Measurements from ENCODE around the gene DGKA.
A peak's percentile ranks its signal among the peaks of the same experiment; 100 is the strongest.
"Not testable (repeated sequence)": the region's sequence is repeated elsewhere in the genome, so short reads cannot be mapped to it uniquely, and the experiment has no call there.

Gene DGKA

DNA sequence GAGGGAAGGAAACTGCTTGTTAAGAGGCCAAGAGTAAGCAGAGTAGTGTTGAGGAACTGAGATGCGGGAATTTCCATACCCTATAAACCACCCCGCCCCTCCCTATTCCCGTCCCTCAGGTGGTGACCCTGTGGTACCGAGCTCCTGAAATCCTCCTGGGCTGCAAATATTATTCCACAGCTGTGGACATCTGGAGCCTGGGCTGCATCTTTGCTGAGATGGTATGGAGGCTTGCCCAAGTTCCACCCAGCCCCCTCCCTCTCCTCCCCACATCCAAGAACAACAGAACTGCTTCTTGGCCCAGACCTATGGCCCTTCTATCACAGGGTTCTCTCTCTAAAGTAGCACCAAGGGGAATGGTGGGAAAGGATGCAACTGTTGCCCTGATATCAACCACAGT is 38.4 kb downstream of the DGKA start:
- no peak for DNase-seq (ENCODE audit: low spot score)

DNA sequence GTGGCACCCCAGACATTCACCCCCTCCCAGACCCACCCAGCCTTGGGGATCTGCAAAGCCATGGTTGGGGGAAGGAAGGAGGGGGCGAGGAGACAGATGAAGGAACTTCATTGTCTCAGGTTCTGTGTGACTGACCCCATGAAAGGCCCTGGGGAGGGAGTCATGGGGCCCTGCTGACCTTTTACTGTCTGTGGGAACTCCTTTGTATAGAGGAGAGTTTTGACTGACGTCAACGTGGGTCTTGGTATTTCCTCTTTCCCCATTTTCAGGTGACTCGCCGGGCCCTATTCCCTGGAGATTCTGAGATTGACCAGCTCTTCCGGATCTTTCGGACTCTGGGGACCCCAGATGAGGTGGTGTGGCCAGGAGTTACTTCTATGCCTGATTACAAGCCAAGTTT is 39.8 kb downstream of the DGKA start:
- DNase-seq (ENCODE audit: low spot score), result no peak

DNA sequence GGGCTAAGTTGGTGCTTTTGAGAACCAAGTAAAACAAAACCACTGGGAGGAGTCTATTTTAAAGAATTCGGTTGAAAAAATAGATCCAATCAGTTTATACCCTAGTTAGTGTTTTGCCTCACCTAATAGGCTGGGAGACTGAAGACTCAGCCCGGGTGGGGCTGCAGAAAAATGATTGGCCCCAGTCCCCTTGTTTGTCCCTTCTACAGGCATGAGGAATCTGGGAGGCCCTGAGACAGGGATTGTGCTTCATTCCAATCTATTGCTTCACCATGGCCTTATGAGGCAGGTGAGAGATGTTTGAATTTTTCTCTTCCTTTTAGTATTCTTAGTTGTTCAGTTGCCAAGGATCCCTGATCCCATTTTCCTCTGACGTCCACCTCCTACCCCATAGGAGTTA is 41.1 kb downstream of the DGKA start:
- DNase-seq (ENCODE audit: low spot score), result peak; percentile 22

DNA sequence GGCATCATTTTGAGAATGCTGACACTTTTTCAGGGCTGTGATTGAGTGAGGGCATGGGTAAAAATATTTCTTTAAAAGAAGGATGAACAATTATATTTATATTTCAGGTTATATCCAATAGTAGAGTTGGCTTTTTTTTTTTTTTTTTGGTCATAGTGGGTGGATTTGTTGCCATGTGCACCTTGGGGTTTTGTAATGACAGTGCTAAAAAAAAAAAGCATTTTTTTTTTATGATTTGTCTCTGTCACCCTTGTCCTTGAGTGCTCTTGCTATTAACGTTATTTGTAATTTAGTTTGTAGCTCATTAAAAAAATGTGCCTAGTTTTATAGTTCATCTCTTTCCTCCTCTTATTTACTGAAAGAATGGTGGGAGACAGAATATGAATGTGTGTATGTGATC is 41.5 kb downstream of the DGKA start:
- no peak for DNase-seq (ENCODE audit: low spot score)

DNA sequence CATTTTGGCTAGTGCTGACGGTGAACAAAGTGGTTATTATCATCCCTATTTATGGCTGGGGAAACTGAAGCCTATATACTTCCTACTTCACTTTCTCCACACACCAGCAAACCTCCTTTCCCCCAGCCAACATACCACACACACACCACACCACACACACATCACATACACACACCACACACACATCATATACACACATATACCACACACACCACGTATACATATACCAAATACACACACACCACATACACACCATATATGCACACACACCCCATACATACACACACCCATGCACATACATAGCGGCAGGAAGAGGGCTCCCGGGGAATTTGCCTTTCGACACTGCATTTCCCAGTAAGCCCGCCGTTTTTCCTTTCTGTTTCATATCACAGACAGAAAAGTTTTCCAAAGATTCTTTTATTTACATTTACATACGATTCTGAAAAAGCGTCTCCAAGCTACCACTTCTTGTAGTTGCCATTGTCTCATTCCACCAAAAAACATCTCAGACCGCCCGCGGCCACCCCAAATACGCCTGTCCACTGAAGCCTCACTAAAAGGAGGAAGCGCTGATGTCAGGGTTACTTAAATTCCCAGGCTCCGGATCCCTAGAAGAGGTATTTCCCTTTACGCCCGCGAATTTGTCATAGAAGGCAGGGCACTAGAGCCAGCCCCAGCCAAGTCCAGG is 42.1 kb downstream of the DGKA start:
- no peak for DNase-seq (ENCODE audit: low spot score)

DNA sequence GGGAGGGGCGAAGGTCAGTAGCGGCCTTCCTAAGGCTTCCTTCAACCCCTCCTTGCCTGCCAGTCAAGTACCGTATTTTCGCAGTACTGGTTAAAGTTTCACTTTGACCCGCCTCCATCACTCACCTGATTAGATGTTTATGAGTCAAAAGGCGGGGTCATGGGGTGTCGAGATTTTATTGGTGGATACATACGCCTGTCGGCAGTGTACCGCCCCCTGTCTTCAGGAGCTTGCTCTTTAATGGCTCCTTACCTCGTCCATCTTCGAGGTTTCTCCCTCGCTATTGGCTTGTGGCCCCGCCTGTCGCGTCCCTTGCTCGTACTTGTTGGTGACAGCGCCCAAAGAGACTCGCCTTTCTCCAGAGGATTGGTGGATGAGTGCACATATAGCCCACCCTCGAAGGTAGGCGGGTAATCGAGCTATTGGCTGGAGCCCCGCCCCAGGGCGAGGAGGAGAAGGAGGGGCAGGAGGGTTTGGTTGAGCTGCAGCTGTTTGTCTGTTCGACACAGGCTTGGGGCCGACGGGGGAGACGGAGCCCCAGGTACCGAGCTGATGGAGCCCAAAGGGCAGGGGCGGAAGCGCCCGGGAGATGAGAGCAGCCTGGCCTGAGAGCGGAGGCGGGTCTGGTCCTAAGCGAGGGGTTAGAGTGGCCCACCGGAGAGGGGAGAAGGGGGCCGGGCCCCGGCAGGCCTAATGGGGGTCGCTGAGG is 42.8 kb downstream of the DGKA start, which contains the start of gene RAB5B:
RAB5B (plus strand) TSS at position 480 of the 709 bp plus-strand sequence. CDS start 12,883 bp downstream, outside the sequence.
- DNase-seq (ENCODE audit: low spot score), result peak; percentile 100

DNA sequence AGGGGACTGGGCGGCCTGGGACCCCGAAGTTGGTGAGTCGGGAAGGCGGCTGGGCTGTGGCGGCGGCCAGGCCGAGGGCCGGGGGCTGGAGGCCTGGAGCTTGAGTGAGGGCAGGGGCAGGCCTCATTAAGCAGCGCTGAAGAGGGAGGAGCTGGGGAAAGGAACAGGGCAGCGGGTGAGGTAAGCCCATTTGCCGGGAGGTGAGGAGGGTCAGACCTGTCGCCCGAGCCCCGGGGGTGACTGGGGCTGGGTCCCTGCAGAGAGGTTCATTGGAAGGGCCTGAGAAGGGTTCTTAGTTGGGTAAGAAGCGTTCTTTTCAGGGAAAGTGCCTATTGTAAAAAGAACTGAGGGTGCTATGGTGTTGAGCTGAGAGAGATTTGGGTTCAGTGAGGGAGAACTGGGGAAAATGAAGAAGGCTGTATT is 43.4 kb downstream of the DGKA start:
- peak; percentile 34 for DNase-seq (ENCODE audit: low spot score)

DNA sequence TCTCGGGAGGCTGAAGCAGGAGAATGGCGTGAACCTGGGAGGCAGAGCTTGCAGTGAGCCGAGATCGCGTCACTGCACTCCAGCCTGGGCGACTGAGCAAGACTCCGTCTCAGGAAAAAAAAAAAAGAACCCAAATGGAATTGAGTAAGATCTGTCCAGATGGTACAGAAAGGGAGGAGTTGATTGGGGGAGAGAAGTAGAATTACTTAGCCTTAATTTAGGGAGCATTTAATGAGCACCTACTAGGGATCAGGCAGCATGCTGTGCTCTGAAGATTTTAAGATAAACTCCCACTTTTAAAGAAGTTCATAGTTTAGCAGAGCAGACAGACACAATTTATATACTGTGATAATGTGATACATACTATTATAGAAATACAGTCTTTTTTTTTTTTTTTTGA is 47.4 kb downstream of the DGKA start:
- no peak for DNase-seq (ENCODE audit: low spot score)

DNA sequence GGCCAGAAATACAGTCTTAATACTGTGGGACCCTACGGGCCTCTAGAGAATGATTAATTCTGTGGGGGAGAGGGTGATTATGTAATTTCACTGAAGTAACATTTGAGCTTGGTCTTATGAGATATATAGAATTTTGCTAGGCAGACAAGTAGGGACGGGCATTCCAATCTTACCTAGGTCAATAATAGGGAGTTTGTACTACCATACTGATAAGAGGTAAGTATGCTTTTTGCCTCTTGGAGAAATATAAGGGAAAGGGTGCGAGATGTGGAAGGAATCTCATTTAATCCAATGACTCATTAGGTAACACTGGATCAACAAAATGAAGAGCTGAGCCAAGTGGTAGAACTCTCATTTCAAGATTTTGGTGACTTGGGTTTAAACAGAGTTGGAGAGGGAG is 48.1 kb downstream of the DGKA start:
- no peak for DNase-seq (ENCODE audit: low spot score)

DNA sequence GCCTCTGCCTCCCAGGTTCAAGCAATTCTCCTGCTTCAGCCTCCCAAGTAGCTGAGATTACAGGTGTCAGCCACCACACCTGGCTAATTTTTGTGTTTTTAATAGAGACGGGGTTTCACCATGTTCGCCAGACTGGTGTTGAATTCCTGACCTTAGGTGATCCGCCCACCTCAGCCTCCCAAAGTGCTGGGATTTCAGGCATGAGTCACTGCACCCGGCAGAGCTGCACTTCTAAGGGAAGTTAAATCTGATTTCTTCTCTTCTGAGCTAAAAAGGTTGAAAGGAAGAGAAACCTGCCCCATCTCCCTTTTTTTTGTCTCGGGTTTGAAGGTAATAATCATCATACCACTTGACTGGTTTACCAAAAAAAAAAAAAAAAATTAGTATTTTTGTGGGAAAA is 50.9 kb downstream of the DGKA start:
- DNase-seq (ENCODE audit: low spot score), result not testable (repeated sequence)

DNA sequence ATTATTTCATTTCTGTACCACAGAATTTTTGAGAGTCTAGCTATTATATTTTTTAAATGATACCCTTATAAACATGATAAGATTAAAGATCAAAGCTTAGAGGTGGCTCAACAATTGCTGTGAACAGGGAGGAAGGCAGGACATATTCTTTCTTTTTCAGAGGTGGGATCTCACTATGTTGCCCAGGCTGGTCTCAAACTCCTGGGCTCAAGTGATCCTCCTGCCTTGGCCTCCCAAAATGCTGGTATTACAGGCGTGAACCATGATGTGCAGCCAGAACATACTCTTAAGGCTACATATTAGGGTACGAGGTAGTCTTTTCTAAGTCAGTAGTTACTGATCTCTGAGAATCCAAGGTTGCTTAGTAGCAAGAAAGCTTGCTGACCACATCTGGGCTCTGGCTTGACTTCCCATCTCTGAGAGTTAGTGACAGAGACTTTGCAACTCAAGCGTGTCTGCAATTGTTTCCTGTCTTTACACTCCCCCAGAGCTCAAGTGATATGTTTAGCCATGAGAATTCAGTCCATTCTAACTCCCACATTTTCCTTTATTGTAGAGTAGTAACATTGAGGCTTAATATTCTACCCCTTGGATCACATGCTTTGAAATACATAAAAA is 51.5 kb downstream of the DGKA start:
- DNase-seq (ENCODE audit: low spot score), result no peak

DNA sequence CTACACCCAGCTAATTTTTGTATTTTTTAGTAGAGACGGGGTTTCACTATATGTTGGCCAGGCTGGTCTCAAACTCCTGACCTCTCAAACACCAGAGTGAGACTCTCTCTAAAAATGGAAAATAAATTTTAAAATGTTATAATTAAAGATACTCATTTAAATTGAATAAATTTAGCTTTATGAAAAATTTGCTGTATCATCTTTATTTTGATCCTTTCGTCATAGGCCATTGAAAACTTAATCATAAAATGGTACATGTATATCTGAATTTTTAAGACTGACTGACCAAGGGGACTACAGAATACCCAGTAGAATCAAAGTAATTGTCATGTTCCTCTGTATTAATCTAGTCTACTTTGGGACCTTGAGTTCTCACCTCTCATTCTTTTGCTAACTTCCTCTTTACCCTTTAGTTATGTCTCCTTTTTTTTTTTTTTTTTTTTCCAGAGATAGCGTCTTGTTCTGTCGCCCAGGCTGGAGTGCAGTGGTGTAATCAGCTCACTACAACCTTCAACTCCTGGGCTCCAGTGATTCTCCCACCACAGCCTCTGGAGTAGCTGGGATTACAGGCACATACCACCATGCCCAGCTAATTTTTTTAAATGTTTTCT is 52.4 kb downstream of the DGKA start:
- no peak for DNase-seq (ENCODE audit: low spot score)

DNA sequence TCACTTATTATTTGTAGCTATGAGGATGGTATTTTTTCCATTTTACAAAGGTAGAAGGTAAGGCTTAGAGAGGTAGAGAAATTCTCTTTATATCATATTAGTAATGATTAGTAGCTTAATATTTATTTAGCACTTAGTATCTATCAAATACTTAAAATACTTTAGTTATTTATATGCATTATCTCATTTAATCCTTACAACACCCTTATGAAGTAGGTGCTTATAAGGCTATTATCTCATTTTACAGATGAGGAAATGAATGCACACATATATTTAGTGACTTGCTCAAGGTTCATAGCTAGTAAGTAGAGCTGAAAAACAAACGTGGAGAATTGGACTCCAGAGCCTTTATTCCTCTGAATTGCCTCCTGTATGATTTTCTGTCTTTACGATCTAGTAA is 53.9 kb downstream of the DGKA start:
- no peak for DNase-seq (ENCODE audit: low spot score)

DNA sequence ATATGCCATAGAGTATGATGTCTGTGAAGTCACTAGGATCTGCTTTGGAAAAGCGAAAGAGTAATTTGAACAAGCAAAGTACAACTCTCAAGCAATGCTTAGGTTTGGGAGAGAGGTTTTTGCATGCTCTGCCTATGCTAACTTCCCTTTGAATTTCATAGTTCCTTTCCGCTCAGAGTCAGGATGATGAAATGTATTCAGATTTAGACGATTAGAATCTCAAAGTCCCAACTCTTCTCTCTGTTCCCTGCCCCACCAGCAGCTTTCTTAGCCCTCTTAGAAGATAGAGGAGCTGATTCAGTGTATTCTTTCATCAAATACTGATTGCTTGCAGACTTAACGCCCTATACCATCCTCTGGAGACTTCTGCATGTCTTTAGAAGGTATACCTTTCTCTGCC is 54.4 kb downstream of the DGKA start:
- no peak for DNase-seq (ENCODE audit: low spot score)

DNA sequence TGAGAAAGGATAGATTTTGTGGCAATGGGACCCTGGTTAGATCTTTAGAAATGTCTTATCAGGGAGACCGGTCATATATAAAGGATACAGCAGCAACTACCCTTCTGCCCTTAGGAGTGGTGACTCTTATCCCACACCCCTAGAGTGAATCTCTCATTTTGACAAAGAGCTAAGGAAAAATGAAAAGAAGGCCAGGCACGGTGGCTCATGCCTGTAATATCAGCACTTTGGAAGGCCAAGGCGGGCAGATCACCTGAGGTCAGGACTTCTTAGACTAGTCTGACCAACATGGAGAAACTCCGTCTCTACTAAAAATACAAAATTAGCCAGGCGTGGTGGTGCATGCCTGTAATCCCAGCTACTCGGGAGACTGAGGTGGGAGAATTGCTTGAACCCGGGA is 55.0 kb downstream of the DGKA start:
- DNase-seq (ENCODE audit: low spot score), result not testable (repeated sequence)

DNA sequence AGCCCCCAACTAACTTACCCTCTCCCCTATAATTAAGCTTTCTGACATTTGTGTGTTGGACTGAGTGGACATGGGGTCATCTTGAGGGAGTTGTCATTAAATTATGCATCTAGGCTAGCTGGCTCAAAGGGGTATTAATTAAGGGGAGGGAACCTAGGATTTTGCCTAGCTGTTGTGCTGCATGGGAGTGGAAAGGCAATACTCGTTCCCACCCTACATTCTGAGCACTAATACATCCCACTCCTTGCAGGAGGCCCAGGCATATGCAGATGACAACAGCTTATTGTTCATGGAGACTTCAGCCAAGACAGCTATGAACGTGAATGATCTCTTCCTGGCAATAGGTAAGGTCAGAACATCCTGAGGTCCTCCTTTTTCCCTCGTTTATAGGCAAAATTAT is 60.1 kb downstream of the DGKA start:
- DNase-seq (ENCODE audit: low spot score), result no peak

DNA sequence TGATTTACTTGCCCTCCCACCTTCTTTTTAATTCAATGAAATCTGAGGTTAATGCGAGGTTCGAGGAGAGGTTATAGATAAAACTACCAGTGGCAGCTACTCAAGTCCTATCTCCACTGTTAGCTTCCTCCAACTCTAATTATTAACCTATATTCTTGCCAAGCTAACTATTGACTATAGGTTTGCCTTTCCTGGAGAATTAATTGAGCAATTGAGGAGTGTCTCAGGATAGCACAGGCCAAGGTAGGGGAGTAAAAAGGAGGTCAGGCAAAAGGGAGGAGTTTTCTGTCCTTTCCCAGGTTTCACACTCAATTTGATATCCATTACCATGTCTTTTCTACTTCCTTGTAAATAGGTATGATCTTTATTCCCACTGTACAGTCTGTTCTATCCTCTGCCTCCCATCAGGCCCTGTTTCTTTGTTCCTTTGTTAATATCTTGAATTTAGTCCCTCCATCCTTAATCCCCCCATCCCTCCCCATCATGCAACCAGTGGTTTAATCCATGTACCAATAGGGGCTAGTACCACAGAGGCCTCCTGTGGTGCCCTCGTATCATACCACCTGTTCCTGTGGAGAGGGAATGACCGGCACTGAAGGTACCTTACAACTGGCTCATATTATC is 62.4 kb downstream of the DGKA start:
- no peak for DNase-seq (ENCODE audit: low spot score)

DNA sequence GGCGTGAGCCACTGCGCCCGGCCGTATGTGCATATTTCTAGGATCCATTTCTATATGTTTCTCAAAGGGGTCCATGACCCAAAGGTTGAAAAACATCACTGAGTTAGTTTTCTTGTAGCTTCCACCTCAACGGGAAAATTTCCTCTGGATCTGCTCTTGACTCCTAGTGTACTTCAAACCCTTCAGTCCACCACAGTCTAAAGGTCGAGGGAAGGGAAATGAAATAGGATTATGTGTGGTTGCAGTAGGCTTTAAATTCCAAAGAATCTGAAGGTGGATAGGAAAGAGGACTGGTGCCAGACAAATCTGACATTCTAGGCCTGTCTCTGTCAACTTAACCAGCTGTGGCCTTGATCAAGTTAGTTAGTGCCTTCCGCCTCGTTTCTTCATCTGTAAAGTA is 64.4 kb downstream of the DGKA start:
- no peak for DNase-seq (ENCODE audit: low spot score)

DNA sequence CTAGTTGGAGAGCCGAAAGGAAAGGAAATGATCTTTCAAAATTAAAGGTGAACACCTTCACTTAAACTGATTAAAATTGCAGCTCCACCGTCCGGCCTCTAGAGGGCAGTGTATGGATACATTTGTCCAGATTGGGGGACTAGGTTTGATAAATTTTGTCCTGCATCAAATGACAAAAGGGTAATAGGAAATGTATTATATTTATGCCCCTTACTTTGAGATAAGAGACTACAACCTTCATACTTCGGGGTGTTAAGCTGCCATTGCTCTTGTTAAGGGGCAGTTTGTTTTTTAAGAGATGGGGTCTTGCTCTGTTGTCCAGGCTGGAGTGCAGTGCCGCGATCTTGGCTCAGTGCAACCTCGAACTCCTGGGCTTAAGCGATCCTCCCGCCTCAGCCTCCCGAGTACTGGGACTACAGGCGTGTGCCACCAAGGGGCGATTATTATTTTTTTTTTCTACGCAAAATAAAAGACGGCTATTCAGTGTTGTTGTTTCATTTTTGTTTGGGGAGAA is 65.3 kb downstream of the DGKA start:
- peak; percentile 83 for DNase-seq (ENCODE audit: low spot score)

DNA sequence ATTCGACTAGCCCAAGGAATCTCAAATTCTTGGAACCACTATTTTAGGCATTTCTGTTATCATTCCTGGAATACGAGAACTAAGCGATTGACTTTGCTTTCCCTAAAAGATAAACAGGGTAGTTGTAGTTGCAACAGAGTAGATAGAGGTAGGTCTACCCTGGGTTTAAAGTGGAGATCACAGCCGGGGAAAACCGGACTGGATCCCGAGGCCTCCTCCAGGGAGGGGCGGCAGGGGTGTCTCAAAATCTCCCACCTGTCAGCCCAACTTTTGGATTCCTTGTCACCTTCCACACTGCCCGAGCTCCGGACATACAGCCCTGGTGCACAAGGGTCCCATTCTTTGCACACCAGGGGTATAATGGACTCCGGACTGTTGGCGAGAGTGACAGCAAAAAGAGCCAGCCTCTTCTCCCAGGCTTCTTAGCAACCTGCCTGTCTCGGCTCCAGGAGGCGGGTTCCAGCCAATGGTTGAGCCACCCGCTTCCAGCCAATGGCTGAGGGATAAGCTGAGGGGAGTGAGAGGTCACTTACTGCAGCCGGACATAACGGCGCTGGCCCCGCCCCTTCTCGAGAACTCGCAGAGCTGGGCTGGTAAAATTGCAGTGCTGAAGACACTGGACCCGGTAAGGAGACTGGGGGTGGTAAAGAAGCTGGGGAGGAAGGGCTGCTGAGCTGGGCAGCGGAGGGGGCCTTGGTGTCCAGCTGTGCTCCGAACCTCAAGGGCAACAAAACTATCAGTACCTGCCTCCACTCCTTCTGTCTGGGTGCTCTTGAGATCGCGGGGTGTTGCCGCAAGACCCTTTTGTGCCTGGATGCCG is 66.0 kb downstream of the DGKA start, which contains the start of gene SUOX:
SUOX (plus strand) TSS at position 562 of the 820 bp plus-strand sequence. CDS start 4,946 bp downstream, outside the sequence.
- peak; percentile 99 for DNase-seq (ENCODE audit: low spot score)

DNA sequence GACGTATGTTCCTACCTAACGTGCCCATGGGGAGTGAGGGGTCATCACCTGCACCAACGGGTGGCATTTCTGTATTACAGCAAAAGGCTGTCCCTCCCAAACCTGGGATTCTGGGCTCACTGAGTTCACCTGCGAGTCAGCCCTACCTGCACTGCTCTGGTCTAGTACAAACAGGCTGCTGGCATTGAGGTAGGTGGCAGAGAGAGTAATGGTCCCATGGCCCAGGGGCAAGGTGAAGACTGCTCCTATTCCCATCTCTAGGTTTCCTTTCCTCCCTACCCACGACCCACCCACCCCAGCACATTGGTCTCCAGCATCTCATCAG is 66.5 kb downstream of the DGKA start:
- DNase-seq (ENCODE audit: low spot score), result no peak
